Mammary microvascular endothelial cell (primary cell): ENCODE results near the gene ATP4B. TPM values are rescaled to one million over a fixed set of nuclear protein-coding genes. Genes with fewer than 3 reads are reported as not detected.

Experiments
- total RNA-seq: library from RNA; depleted of rRNA; stranded (reverse); fragments of >200 nt; gene quantifications from 2 replicates; pipeline ENCODE4 v1.2.3, GENCODE V29; 2015

Gene ATP4B
- 0.20 TPM in 1 of 2 replicates, not detected in the other for total RNA-seq

GRCh38 chr13:113657851-113658741 lies at the start of gene ATP4B:
TSS of gene ATP4B (minus strand) at chr13:113658198. CDS start at chr13:113658144, 54 bp downstream.

GRCh38 chr13:113666951-113667701 lies 9.1 kb upstream of the ATP4B start, which contains the start of gene GRK1:
TSS of gene GRK1 (plus strand) at chr13:113667219. CDS start at chr13:113667387, 168 bp downstream.

Other genes starting within 250 kb of the ATP4B start
- gene ADPRHL1, start 204.7 kb downstream of the ATP4B start, total RNA-seq = 2.6 and 3.2 TPM in 2 replicates
- 4.2 and 6.7 TPM in 2 replicates for gene DCUN1D2, start 167.5 kb downstream of the ATP4B start, total RNA-seq
- 112 and 125 TPM in 2 replicates for gene TFDP1, start 73.4 kb downstream of the ATP4B start, total RNA-seq
- gene GRK1, start 9.0 kb upstream of the ATP4B start, total RNA-seq = not detected in 2 replicates
- 22.0 and 31.4 TPM in 2 replicates for gene TMEM255B, start 101.0 kb upstream of the ATP4B start, total RNA-seq
- 27.9 and 29.5 TPM in 2 replicates for gene GAS6, start 205.9 kb upstream of the ATP4B start, total RNA-seq